ENCODE results near the gene MAML1. TPM values are rescaled to one million over a fixed set of nuclear protein-coding genes. Genes with fewer than 3 reads are reported as not detected.
A peak's percentile ranks its signal among the peaks of the same experiment; 100 is the strongest.

MAML1 gene
- total and polyA plus RNA-seq, 2 experiments from 2014 or later, result 7.5 to 15.9 TPM

DNA sequence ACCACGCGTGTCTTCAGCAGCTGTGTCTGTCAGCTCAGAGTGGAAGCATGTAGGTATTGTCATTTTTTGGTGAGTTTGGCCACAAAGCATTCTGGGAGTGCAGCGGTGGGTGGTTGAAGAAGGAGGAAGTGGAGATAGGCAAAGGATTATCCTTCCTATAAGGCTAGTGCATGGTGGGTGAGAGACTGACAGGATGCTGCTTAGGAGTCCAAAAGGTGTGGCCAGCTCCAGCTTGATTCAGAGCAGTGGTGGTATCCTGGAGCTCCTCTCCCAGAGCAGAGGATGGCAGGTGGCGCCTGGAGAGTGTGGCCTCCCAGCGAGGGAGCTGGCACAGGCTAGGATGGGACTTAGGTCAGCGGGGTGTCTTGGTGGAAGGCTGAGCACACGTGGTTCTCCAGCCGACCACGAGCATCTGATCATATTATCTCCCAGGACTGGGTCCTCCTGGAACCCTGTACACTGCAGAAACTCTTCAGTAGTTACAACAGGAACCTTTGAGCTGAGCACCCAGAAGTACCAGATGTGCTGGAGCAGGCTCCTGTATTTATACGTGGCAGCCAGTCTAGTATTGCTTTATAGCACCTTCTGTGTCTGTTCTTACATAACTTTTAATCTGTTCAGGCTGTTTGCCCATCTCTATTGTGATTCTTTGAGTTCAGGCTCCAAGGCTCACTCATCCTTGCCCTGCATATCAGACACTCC lies 29.6 kb downstream of the MAML1 start:
- peaks cover 21% of the 10 kb centered on the region for H3K4me1 ChIP-seq (ENCODE audit: insufficient read depth)
- peaks cover 89% of the 10 kb centered on the region for H3K79me2 ChIP-seq
- H3K4me2 ChIP-seq, result peak overlapping the region; percentile 3
- H3K27ac ChIP-seq, result peak overlapping the region; percentile 41
- TF ChIP-seq EZH2 (IDR thresholded peaks at IDR 0.05; ENCODE audit: borderline replicate concordance) (no peak), EZH2phosphoT487 (IDR thresholded peaks at IDR 0.05; ENCODE audit: low read depth, severe bottlenecking, unreplicated experiment) (no peak)
- TF ChIP-seq, protein P1, sequence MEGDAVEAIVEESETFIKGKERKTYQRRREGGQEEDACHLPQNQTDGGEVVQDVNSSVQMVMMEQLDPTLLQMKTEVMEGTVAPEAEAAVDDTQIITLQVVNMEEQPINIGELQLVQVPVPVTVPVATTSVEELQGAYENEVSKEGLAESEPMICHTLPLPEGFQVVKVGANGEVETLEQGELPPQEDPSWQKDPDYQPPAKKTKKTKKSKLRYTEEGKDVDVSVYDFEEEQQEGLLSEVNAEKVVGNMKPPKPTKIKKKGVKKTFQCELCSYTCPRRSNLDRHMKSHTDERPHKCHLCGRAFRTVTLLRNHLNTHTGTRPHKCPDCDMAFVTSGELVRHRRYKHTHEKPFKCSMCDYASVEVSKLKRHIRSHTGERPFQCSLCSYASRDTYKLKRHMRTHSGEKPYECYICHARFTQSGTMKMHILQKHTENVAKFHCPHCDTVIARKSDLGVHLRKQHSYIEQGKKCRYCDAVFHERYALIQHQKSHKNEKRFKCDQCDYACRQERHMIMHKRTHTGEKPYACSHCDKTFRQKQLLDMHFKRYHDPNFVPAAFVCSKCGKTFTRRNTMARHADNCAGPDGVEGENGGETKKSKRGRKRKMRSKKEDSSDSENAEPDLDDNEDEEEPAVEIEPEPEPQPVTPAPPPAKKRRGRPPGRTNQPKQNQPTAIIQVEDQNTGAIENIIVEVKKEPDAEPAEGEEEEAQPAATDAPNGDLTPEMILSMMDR (IDR thresholded peaks at IDR 0.05; ENCODE audit: poor library complexity), result no peak
- H3K27me3 ChIP-seq, result no peaks in the 10 kb centered on the region
- WGBS (ENCODE audit: low lambda C conversion rate, missing lambda C conversion rate), result 54% methylated on average over 10 of the region's 10 CpGs
- no peaks in the 10 kb centered on the region for H3K9me3 ChIP-seq (ENCODE audit: low read depth)
- H4K20me1 ChIP-seq (ENCODE audit: insufficient read depth, poor library complexity, severe bottlenecking), result peaks cover 81% of the 10 kb centered on the region
- H3K9me2 ChIP-seq (replicated peaks; ENCODE audit: insufficient read depth), result no peaks in the 10 kb centered on the region
- peak; percentile 22 for DNase-seq (ENCODE audit: low spot score)
- no peaks in the 10 kb centered on the region for H3K36me3 ChIP-seq (replicated peaks; ENCODE audit: insufficient read depth, low read depth)
- H2AFZ ChIP-seq, result no peak overlapping the region
- no peak overlapping the region for H3K4me3 ChIP-seq

DNA sequence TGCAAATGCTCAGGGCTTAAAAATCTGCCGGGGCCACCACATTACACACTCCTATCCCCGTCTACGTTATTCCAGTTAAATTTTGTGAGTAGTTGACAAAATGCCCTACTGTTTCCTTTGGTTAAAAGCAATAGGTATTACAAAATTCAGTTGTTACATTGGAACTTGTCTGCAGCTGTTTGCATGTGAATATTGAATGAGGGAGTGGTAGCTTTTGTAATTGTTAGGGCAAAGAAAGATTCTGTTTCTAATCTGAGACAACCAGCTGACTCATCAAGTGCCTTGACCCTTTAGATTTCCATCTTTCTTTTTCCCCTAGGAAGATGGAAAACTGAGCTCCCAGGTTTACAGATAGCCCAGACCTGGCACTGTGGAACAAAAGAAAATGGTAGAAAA lies 30.2 kb downstream of the MAML1 start:
- Histone ChIP-seq H2AFZ (no peak overlapping the region), H3K9me2 (replicated peaks; ENCODE audit: insufficient read depth) (no peaks in the 10 kb centered on the region), H3K4me1 (ENCODE audit: insufficient read depth) (peaks cover 21% of the 10 kb centered on the region), H3K4me2 (peak overlapping the region; percentile 3), H3K9me3 (ENCODE audit: low read depth) (no peaks in the 10 kb centered on the region), H3K79me2 (peaks cover 89% of the 10 kb centered on the region), H3K27me3 (no peaks in the 10 kb centered on the region), H3K27ac (peak overlapping the region; percentile 41), H4K20me1 (ENCODE audit: insufficient read depth, poor library complexity, severe bottlenecking) (peaks cover 82% of the 10 kb centered on the region), H3K4me3 (no peak overlapping the region), H3K36me3 (replicated peaks; ENCODE audit: insufficient read depth, low read depth) (no peaks in the 10 kb centered on the region)
- TF ChIP-seq, protein P1 (IDR thresholded peaks at IDR 0.05; ENCODE audit: poor library complexity), result no peak
- no peak for DNase-seq (ENCODE audit: low spot score)
- 38% methylated on average over 3 of the region's 3 CpGs for WGBS (ENCODE audit: low lambda C conversion rate, missing lambda C conversion rate)

DNA sequence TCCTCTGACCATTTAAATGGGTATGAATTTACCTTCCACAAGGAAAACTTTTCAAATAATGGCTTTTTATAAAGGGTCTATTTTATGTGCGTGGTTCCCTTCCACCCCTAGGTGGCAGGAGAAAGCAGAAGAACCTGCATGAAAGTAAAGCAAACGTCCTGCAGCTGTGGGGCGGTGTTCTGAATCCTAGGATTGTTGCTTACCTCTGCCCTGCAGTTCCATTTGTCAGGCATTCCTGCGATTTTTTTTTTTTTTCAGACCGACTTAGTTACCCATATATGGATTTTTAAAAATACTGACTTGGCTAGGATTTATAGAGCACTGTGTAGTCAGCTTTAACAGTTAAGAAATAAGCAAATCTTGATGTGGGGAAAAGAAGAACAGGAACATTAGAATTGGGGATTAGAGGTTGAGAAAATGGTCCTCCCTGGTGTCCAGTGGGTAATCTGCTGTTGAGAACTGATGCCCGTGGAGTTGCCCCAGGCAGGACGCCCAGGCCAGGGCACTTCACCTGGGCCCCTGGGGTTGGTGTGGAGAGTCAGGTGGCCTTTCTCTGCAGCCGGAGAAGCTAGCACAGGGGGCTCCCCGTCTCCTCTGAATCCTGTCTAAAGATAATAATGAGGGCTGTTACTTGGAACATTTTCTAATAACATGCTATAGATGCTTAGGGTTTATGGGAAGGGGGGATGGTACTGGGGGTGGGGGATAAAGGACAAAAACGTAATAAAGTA lies 30.8 kb downstream of the MAML1 start:
- H4K20me1 ChIP-seq (ENCODE audit: insufficient read depth, poor library complexity, severe bottlenecking), result peaks cover 81% of the 10 kb centered on the region
- H3K9me2 ChIP-seq (replicated peaks; ENCODE audit: insufficient read depth), result no peaks in the 10 kb centered on the region
- WGBS (ENCODE audit: low lambda C conversion rate, missing lambda C conversion rate), result 37% methylated on average over 10 of the region's 10 CpGs
- H3K9me3 ChIP-seq (ENCODE audit: low read depth), result no peaks in the 10 kb centered on the region
- no peak overlapping the region for H2AFZ ChIP-seq
- DNase-seq (ENCODE audit: low spot score), result peak; percentile 87
- TF ChIP-seq EZH2phosphoT487 (IDR thresholded peaks at IDR 0.05; ENCODE audit: low read depth, severe bottlenecking, unreplicated experiment), result no peak
- TF ChIP-seq, protein P1 (IDR thresholded peaks at IDR 0.05; ENCODE audit: poor library complexity), result peak; percentile 91
- TF ChIP-seq EZH2 (IDR thresholded peaks at IDR 0.05; ENCODE audit: borderline replicate concordance), result no peak
- H3K36me3 ChIP-seq (replicated peaks; ENCODE audit: insufficient read depth, low read depth), result no peaks in the 10 kb centered on the region
- no peaks in the 10 kb centered on the region for H3K27me3 ChIP-seq
- H3K79me2 ChIP-seq, result peaks cover 89% of the 10 kb centered on the region
- peaks cover 21% of the 10 kb centered on the region for H3K4me1 ChIP-seq (ENCODE audit: insufficient read depth)
- H3K27ac ChIP-seq, result peak overlapping the region; percentile 69
- no peak overlapping the region for H3K4me3 ChIP-seq
- H3K4me2 ChIP-seq, result peak overlapping the region; percentile 48

Data from hepatocyte (in vitro differentiated cells).